HepG2 (cell line): ENCODE data around the gene TMEM174. TPM values are rescaled to one million over a fixed set of nuclear protein-coding genes. Genes with fewer than 3 reads are reported as not detected.

Experiments
- ATAC-seq: fragments of 200-7000 bp; cut with Tn5 transposase; 3 replicates; pipeline ENCODE4 v1.9.1; 2020; ENCODE audit warnings: mild to moderate bottlenecking, moderate library complexity
- BruUV-seq: library from RNA; stranded (reverse); fragments of 400-500 nt; replicated peaks from 2 replicates; lab custom pipeline; 2021; lab: Mats Ljungman, UMichigan
- CTCF ChIA-PET: fragments of 300-600 bp; formaldehyde crosslinking; extraction: SDS; loops from one replicate; lab custom pipeline; 2021; ENCODE audit warnings: low total read pairs, inconsistent platforms, low intra/inter-chr PET ratio; lab: Yijun Ruan, JAX
- POLR2A ChIA-PET: fragments of 350-600 bp; sonication (Branson Sonifier 250); formaldehyde crosslinking; loops from one replicate; lab custom pipeline; 2020; ENCODE audit warnings: antibody characterized with exemption, inconsistent platforms; lab: Yijun Ruan, JAX
- DNase-seq: peaks from one replicate; pipeline ENCODE4 v3.0.0-alpha.2; 2015; ENCODE audit warnings: low spot score
- FAIRE-seq: peaks from 3 replicates; lab custom pipeline; 2011; peaks lifted over from hg19 to GRCh38; lab: Jason Lieb, UNC
- H2AFZ ChIP-seq: one replicate; pipeline ENCODE4 v1.6.1; 2011; ENCODE audit warnings: low read length, inconsistent platforms
- H3K27ac ChIP-seq: fragments of 300-600 bp; 3 replicates; pipeline ENCODE4 v1.8.0; 2011; ENCODE audit warnings: mixed run types, mild to moderate bottlenecking, mixed read lengths, low read length, inconsistent platforms; ENCODE audit not compliant: insufficient read depth; ENCODE audit errors: extremely low read length
- H3K27me3 ChIP-seq, 2 experiments: fragments of 200-600 bp in 1 of 2; 2 replicates in 1 of 2; 3 replicates in 1 of 2; pipeline versions ENCODE4 v1.6.0 to v1.8.0; 2011; ENCODE audit warnings: low read length in 2 of 2, mild to moderate bottlenecking in 2 of 2, moderate library complexity in 2 of 2, inconsistent platforms in 1 of 2; ENCODE audit not compliant: insufficient read depth in 2 of 2, control insufficient read depth in 1 of 2
- H3K36me3 ChIP-seq, 2 experiments: fragments of 200-600 bp in 1 of 2; replicated peaks in 1 of 2; 2 replicates in 1 of 2; 3 replicates in 1 of 2; pipeline versions ENCODE4 v1.5.1 to v1.8.0; 2011; ENCODE audit warnings: low read length in 2 of 2, inconsistent platforms in 1 of 2; ENCODE audit not compliant: insufficient read depth in 2 of 2, control insufficient read depth in 1 of 2
- H3K4me1 ChIP-seq: 2 replicates; pipeline ENCODE4 v1.5.1; 2012; ENCODE audit warnings: low read length, inconsistent platforms; ENCODE audit not compliant: insufficient read depth
- H3K4me2 ChIP-seq: 2 replicates; pipeline ENCODE4 v1.6.0; 2011; ENCODE audit warnings: low read depth, low read length, inconsistent platforms
- H3K4me3 ChIP-seq, 3 experiments: fragments of 200-600 bp in 1 of 3; sonication (generic), shearing (Covaris generic) in 1 of 3; replicated peaks in 1 of 3; 2 replicates each; pipeline ENCODE4 v1.5.1; 2011 to 2016; ENCODE audit warnings: low read length in 3 of 3, inconsistent platforms in 2 of 3, low read depth in 2 of 3, mild to moderate bottlenecking in 2 of 3, control low read depth in 1 of 3, mixed read lengths in 1 of 3; ENCODE audit not compliant: insufficient read depth in 1 of 3
- H3K79me2 ChIP-seq: one replicate; pipeline ENCODE4 v1.6.1; 2011; ENCODE audit warnings: low read length, inconsistent platforms; ENCODE audit not compliant: insufficient read depth
- H3K9ac ChIP-seq: 2 replicates; pipeline ENCODE4 v1.6.0; 2011; ENCODE audit warnings: mild to moderate bottlenecking, low read depth, low read length, inconsistent platforms; ENCODE audit not compliant: insufficient read depth
- H3K9me3 ChIP-seq: 2 replicates; pipeline ENCODE4 v1.5.1; 2012; ENCODE audit warnings: mild to moderate bottlenecking, low read length
- H4K20me1 ChIP-seq: 2 replicates; pipeline ENCODE4 v1.6.0; 2011; ENCODE audit warnings: inconsistent platforms, mild to moderate bottlenecking, low read length, moderate library complexity; ENCODE audit not compliant: insufficient read depth
- ASH2L ChIP-seq: fragments of 300-600, 200-600 bp; sonication (generic); IDR thresholded peaks from 2 replicates; pipeline ENCODE4 v1.7.0; 2017; ENCODE audit warnings: low read depth, mild to moderate bottlenecking, moderate library complexity, mixed read lengths, low read length; ENCODE audit not compliant: insufficient read length
- GABPB1 ChIP-seq: IDR thresholded peaks from 2 replicates; pipeline ENCODE4 v1.6.1; 2016; ENCODE audit warnings: mild to moderate bottlenecking, missing genetic modification reagents, moderate library complexity, missing compliant biosample characterization
- GATAD2A ChIP-seq: IDR thresholded peaks from 2 replicates; pipeline ENCODE4 v1.6.1; 2016
- KLF15 ChIP-seq: sonication (generic); formaldehyde crosslinking; IDR thresholded peaks from 2 replicates; pipeline ENCODE4 v1.8.1; 2023; ENCODE audit warnings: borderline replicate concordance, mild to moderate bottlenecking, inconsistent platforms, missing genetic modification reagents, mixed read lengths
- MAX ChIP-seq: IDR thresholded peaks from 2 replicates; pipeline ENCODE4 v1.6.1; 2012; ENCODE audit warnings: inconsistent platforms
- TEF ChIP-seq: sonication (generic); formaldehyde crosslinking; IDR thresholded peaks from 2 replicates; pipeline ENCODE4 v1.5.0; 2020; ENCODE audit warnings: missing genetic modification reagents
- ZNF33B ChIP-seq: sonication (generic); formaldehyde crosslinking; IDR thresholded peaks from 2 replicates; pipeline ENCODE4 v1.5.1; 2020; ENCODE audit warnings: mild to moderate bottlenecking, missing genetic modification reagents
- WGBS: methylation state at CpG from one replicate; pipeline ENCODE4 v1.1.6; 2017; ENCODE audit warnings: low lambda C conversion rate; 5-methylcytosine and 5-hydroxymethylcytosine counted together
- in situ Hi-C: cut with HindIII; loops from 2 replicates; pipeline ENCODE4 v1.10.0; 2017; ENCODE audit warnings: low pct_unique_long_range_greater_than_20kb; ENCODE audit not compliant: extremely low pct_ligation_motif_present
- intact Hi-C: fragments of 100-400 bp; cut with micrococcal nuclease; formaldehyde crosslinking; loops from one replicate; pipeline ENCODE4 v1.10.0; 2022; ENCODE audit not compliant: unreplicated experiment
- polyA plus RNA-seq, 8 experiments: library from polyadenylated mRNA; depleted of rRNA in 3 of 8; stranded (reverse) in 7 of 8; unstranded in 1 of 8; fragments of >200 nt; fragmentation: Illumina TruSeq in 4 of 8; extraction: Trizol in 4 of 8; gene quantifications; 2 replicates each; pipeline versions ENCODE4 v1.2.1 to v1.2.3, GENCODE V29; 2011 to 2016; ENCODE audit warnings: low read depth in 4 of 8, missing spikeins in 1 of 8, mixed read lengths in 1 of 8; ENCODE audit not compliant: insufficient read depth in 1 of 8
- total RNA-seq, 5 experiments: library from RNA; depleted of rRNA; stranded (reverse); fragments of >200 nt; fragmentation: Illumina TruSeq; extraction: Trizol; gene quantifications; 2 replicates each; pipeline ENCODE4 v1.2.3, GENCODE V29; 2016; ENCODE audit warnings: low read depth in 1 of 5
- TF ChIP-seq, protein P1 (sequence below): sonication (generic); formaldehyde crosslinking; IDR thresholded peaks from 2 replicates; pipeline ENCODE4 v1.5.1; 2020; ENCODE audit warnings: missing genetic modification reagents, mild to moderate bottlenecking, borderline replicate concordance

TMEM174 gene
- total and polyA plus RNA-seq, 2 of the 13 experiments (the other 11 are each of a cell fraction or from before 2014, with no cell fraction given): not detected

- no peak for TF ChIP-seq MAX
- no peak for TF ChIP-seq GATAD2A (CRISPR knock-in tag)
- no peak for TF ChIP-seq ASH2L
- TF ChIP-seq, protein P1, sequence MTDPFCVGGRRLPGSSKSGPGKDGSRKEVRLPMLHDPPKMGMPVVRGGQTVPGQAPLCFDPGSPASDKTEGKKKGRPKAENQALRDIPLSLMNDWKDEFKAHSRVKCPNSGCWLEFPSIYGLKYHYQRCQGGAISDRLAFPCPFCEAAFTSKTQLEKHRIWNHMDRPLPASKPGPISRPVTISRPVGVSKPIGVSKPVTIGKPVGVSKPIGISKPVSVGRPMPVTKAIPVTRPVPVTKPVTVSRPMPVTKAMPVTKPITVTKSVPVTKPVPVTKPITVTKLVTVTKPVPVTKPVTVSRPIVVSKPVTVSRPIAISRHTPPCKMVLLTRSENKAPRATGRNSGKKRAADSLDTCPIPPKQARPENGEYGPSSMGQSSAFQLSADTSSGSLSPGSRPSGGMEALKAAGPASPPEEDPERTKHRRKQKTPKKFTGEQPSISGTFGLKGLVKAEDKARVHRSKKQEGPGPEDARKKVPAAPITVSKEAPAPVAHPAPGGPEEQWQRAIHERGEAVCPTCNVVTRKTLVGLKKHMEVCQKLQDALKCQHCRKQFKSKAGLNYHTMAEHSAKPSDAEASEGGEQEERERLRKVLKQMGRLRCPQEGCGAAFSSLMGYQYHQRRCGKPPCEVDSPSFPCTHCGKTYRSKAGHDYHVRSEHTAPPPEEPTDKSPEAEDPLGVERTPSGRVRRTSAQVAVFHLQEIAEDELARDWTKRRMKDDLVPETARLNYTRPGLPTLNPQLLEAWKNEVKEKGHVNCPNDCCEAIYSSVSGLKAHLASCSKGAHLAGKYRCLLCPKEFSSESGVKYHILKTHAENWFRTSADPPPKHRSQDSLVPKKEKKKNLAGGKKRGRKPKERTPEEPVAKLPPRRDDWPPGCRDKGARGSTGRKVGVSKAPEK: no peak
- TF ChIP-seq KLF15 (CRISPR knock-in tag): no peak
- TF ChIP-seq GABPB1 (CRISPR knock-in tag): no peak
- no peak for TF ChIP-seq TEF
- TF ChIP-seq ZNF33B (CRISPR knock-in tag): no peak
- H3K4me3 ChIP-seq: no peak overlapping the region
- peaks cover 4 to 29% of the 10 kb centered on the region in 2 experiments; a peak in 2 of 5 replicates for H3K27me3 ChIP-seq
- H4K20me1 ChIP-seq: no peaks in the 10 kb centered on the region
- no peak overlapping the region for H3K27ac ChIP-seq
- no TSS peak for BruUV-seq
- POLR2A ChIA-PET: no interaction called here
- H3K9ac ChIP-seq: no peak overlapping the region
- ATAC-seq (no peak), DNase-seq (no peak), FAIRE-seq (no peak)
- no peak overlapping the region for H2AFZ ChIP-seq
- peaks cover 6% of the 10 kb centered on the region; the same call in 1 of the 2 replicates for H3K4me1 ChIP-seq
- intact Hi-C loops: no loop called here
- no peaks in the 10 kb centered on the region for H3K9me3 ChIP-seq
- 13% methylated on average over 8 of the region's 8 CpGs for WGBS
- H3K36me3 ChIP-seq: no peaks in the 10 kb centered on the region
- H3K4me2 ChIP-seq: no peak overlapping the region
- in situ Hi-C loops: no loop called here
- CTCF ChIA-PET: no interaction called here
- no peaks in the 10 kb centered on the region for H3K79me2 ChIP-seq
Measured at GRCh38 chr5:73197637-73198257, 24.8 kb downstream of the TMEM174 start.
